ENCODE measurements around the gene CDC14C. TPM values are rescaled to one million over a fixed set of nuclear protein-coding genes. Genes with fewer than 3 reads are reported as not detected.

Gene CDC14C
- polyA plus RNA-seq, 4 donors: 0.08 TPM; not detected in 3

GRCh38 chr7:48964074-48964473 is 39.7 kb downstream of the CDC14C start:
- DNase-seq (ENCODE audit: low read depth in 4 of 4, low spot score in 3 of 4): no peak

DNA sequence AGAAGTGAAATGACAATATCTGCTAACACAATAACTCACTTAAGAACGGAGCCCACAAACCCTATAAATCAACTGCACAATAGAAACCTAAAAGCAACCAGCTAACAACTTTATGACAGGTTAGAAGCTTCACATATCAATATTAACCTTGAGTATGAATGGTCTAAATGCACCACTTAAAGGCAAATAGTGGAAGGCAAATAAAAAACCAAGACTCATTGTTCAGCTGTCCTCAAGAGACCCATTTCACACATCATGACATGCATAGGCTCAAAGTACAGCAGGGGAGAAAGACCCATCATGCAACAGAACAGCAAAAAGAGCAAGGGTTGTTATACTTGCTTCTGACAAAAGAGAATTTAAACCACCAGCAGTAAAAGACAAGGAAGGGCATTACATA is 46.8 kb downstream of the CDC14C start:
- DNase-seq (ENCODE audit: low read depth in 4 of 4, low spot score in 3 of 4): no peak

- DNase-seq (ENCODE audit: low read depth in 4 of 4, low spot score in 3 of 4): no peak
Observed at GRCh38 chr7:48976253-48976652, 51.9 kb downstream of the CDC14C start.

- no peak for DNase-seq (ENCODE audit: low read depth in 4 of 4, low spot score in 3 of 4)
Observed at GRCh38 chr7:48976850-48977249, 52.5 kb downstream of the CDC14C start.

All from left renal pelvis (tissue), 4 donors.